HCT116 (cell line): ENCODE measurements around the gene PPP2R2D. TPM values are rescaled to one million over a fixed set of nuclear protein-coding genes. Genes with fewer than 3 reads are reported as not detected.

ENCODE experiments used
- ATAC-seq: fragments of 200-7000 bp; cut with Tn5 transposase; 2 replicates; pipeline ENCODE4 v1.9.1; 2020; ENCODE audit warnings: mild to moderate bottlenecking, moderate library complexity
- BruUV-seq: library from RNA; stranded (reverse); fragments of 400-500 nt; replicated peaks from 2 replicates; lab custom pipeline; 2021; lab: Mats Ljungman, UMichigan
- CTCF ChIA-PET: fragments of 300-600 bp; sonication (Branson Sonifier 250); formaldehyde crosslinking; loops from one replicate; lab custom pipeline; 2021; ENCODE audit warnings: antibody characterized with exemption; lab: Charles Lee
- POLR2A ChIA-PET: fragments of 300-600, 350-600 bp; sonication (Branson Sonifier 250); formaldehyde crosslinking; loops from one replicate; lab custom pipeline; 2021; ENCODE audit warnings: antibody characterized with exemption; lab: Charles Lee
- RAD21 ChIA-PET, 2 experiments: fragments of 300-600 bp; sonication (Branson Sonifier 250); formaldehyde crosslinking; loops; one replicate each; lab custom pipeline; 2023; ENCODE audit warnings: low total read pairs in 2 of 2; ENCODE audit not compliant: uncharacterized antibody in 2 of 2, unreplicated experiment in 2 of 2, low non-redundant PET in 1 of 2; lab: Charles Lee
- DNase-seq: peaks from one replicate; pipeline ENCODE4 v3.0.0-alpha.2; 2010; ENCODE audit warnings: low read depth, low spot score
- H2AFZ ChIP-seq: fragments of 200-600 bp; shearing (Covaris generic), sonication (generic); 2 replicates; pipeline ENCODE4 v1.6.1; 2017; ENCODE audit warnings: low read depth, mixed run types, mixed read lengths, antibody characterized with exemption, low read length; ENCODE audit not compliant: poor library complexity, severe bottlenecking
- H3K27ac ChIP-seq: 2 replicates; pipeline ENCODE4 v1.5.1; 2012; ENCODE audit warnings: low read depth, low read length
- H3K27me3 ChIP-seq: fragments of 200-600 bp; sonication (generic); 2 replicates; pipeline ENCODE4 v1.6.1; 2016; ENCODE audit warnings: mixed run types, low read length, mixed read lengths; ENCODE audit not compliant: insufficient read depth
- H3K36me3 ChIP-seq, 2 experiments: fragments of 200-500 bp in 1 of 2; fragments of 200-600 bp in 1 of 2; sonication (Bioruptor generic) in 1 of 2; sonication (generic) in 1 of 2; 2 replicates each; pipeline versions ENCODE4 v1.5.1 to v1.6.1; 2014 to 2016; ENCODE audit warnings: low read length in 2 of 2, inconsistent platforms in 1 of 2, mixed read lengths in 1 of 2, mixed run types in 1 of 2; ENCODE audit not compliant: insufficient read depth in 2 of 2, control insufficient read depth in 1 of 2
- H3K4me1 ChIP-seq, 2 experiments: fragments of 200-600 bp in 1 of 2; sonication (generic) in 1 of 2; 2 replicates each; pipeline versions ENCODE4 v1.5.1 to v1.6.1; 2012 to 2017; ENCODE audit warnings: low read length in 2 of 2, inconsistent platforms in 1 of 2, mild to moderate bottlenecking in 1 of 2, mixed read lengths in 1 of 2, mixed run types in 1 of 2, moderate library complexity in 1 of 2; ENCODE audit not compliant: insufficient read depth in 2 of 2, control insufficient read depth in 1 of 2
- H3K4me2 ChIP-seq: fragments of 200-600 bp; sonication (generic); 2 replicates; pipeline ENCODE4 v1.6.1; 2017; ENCODE audit warnings: mixed run types, low read length, mixed read lengths
- H3K4me3 ChIP-seq, 2 experiments: fragments of 200-600 bp in 1 of 2; sonication (generic) in 1 of 2; replicated peaks in 1 of 2; 2 replicates each; pipeline ENCODE4 v1.5.1; 2011 to 2016; ENCODE audit warnings: low read length in 2 of 2, control low read depth in 1 of 2, low read depth in 1 of 2, mild to moderate bottlenecking in 1 of 2, mixed read lengths in 1 of 2, mixed run types in 1 of 2
- H3K79me2 ChIP-seq: fragments of 200-600 bp; sonication (generic); 2 replicates; pipeline ENCODE4 v1.6.1; 2017; ENCODE audit warnings: mild to moderate bottlenecking, mixed run types, low read length, moderate library complexity, mixed read lengths; ENCODE audit not compliant: insufficient read depth
- H3K9ac ChIP-seq: fragments of 200-600 bp; sonication (generic); 2 replicates; pipeline ENCODE4 v1.6.1; 2016; ENCODE audit warnings: low read length, mixed read lengths
- H3K9me2 ChIP-seq: fragments of 200-600 bp; sonication (generic), shearing (Covaris generic); 2 replicates; pipeline ENCODE4 v1.6.1; 2017; ENCODE audit warnings: mixed run types, mild to moderate bottlenecking, moderate library complexity; ENCODE audit not compliant: insufficient read depth
- H3K9me3 ChIP-seq, 2 experiments: fragments of 200-500 bp in 1 of 2; fragments of 200-600 bp in 1 of 2; sonication (Bioruptor generic) in 1 of 2; sonication (generic) in 1 of 2; 2 replicates each; pipeline ENCODE4 v1.6.1; 2014 to 2017; ENCODE audit warnings: low read length in 2 of 2, mixed read lengths in 2 of 2, inconsistent platforms in 1 of 2, low read depth in 1 of 2, mild to moderate bottlenecking in 1 of 2, mixed run types in 1 of 2, moderate library complexity in 1 of 2; ENCODE audit not compliant: control insufficient read depth in 1 of 2, insufficient read depth in 1 of 2
- H4K20me1 ChIP-seq: fragments of 200-600 bp; sonication (generic), shearing (Covaris generic); 2 replicates; pipeline ENCODE4 v1.6.1; 2017; ENCODE audit warnings: mixed run types, mild to moderate bottlenecking, moderate library complexity; ENCODE audit not compliant: insufficient read depth
- CEBPB ChIP-seq: IDR thresholded peaks from 2 replicates; pipeline ENCODE4 v1.6.1; 2012; ENCODE audit warnings: low read depth
- EZH2 ChIP-seq: fragments of 200-600 bp; sonication (generic); IDR thresholded peaks from 2 replicates; pipeline ENCODE4 v1.6.1; 2017; ENCODE audit warnings: antibody characterized with exemption, mixed run types
- FOSL1 ChIP-seq: IDR thresholded peaks from 2 replicates; pipeline ENCODE4 v1.6.1; 2012; ENCODE audit warnings: low read depth
- JUND ChIP-seq: IDR thresholded peaks from 2 replicates; pipeline ENCODE4 v1.6.1; 2012
- POLR2AphosphoS5 ChIP-seq: IDR thresholded peaks from 2 replicates; pipeline ENCODE4 v1.6.1; 2011; ENCODE audit warnings: mild to moderate bottlenecking, low read depth, low read length, moderate library complexity
- RAD21 ChIP-seq: IDR thresholded peaks from 2 replicates; pipeline ENCODE4 v1.6.1; 2012; ENCODE audit warnings: low read depth, mild to moderate bottlenecking
- SP1 ChIP-seq: IDR thresholded peaks from 2 replicates; pipeline ENCODE4 v1.6.1; 2012; ENCODE audit warnings: low read depth
- TCF7L2 ChIP-seq: IDR thresholded peaks from 2 replicates; pipeline ENCODE4 v1.7.0; 2011; ENCODE audit warnings: borderline replicate concordance, inconsistent platforms; ENCODE audit not compliant: insufficient read depth, insufficient read length; ENCODE audit errors: extremely low read depth
- YY1 ChIP-seq: IDR thresholded peaks from 2 replicates; pipeline ENCODE4 v1.6.1; 2011; ENCODE audit warnings: low read length, low read depth, moderate library complexity, mild to moderate bottlenecking; ENCODE audit not compliant: insufficient replicate concordance; ENCODE audit errors: extremely low read depth
- ZFX ChIP-seq: fragments of 450-650 bp; IDR thresholded peaks from 2 replicates; pipeline ENCODE4 v1.6.1; 2017
- ZNF274 ChIP-seq: fragments of 200-500 bp; sonication (Bioruptor generic); IDR thresholded peaks from 2 replicates; pipeline ENCODE4 v1.6.1; 2014; ENCODE audit warnings: mild to moderate bottlenecking, low read depth, low read length, inconsistent platforms
- intact Hi-C: fragments of 100-400 bp; cut with micrococcal nuclease; formaldehyde crosslinking; loops from 2 replicates; pipeline ENCODE4 v1.10.0; 2022
- total RNA-seq: library from RNA; stranded (reverse); gene quantifications from one replicate; pipeline ENCODE4 v1.2.1, GENCODE V29; 2021; ENCODE audit not compliant: unreplicated experiment
- TF ChIP-seq, protein P1 (sequence below): IDR thresholded peaks from 2 replicates; pipeline ENCODE4 v1.6.1; 2012
- TF ChIP-seq, protein P2 (sequence below): IDR thresholded peaks from 2 replicates; pipeline ENCODE4 v1.6.1; 2011; ENCODE audit warnings: mild to moderate bottlenecking, low read length, moderate library complexity; ENCODE audit not compliant: insufficient replicate concordance; ENCODE audit errors: extremely low read depth
- TF ChIP-seq, protein P3 (sequence below), 3 experiments: fragments of 200-600 bp in 1 of 3; sonication (generic) in 1 of 3; IDR thresholded peaks in 2 of 3; conservative IDR thresholded peaks in 1 of 3; 2 replicates each; pipeline ENCODE4 v1.5.1; 2012 to 2017; ENCODE audit warnings: low read depth in 2 of 3, low read length in 2 of 3, antibody characterized with exemption in 1 of 3, borderline replicate concordance in 1 of 3, control low read depth in 1 of 3, mild to moderate bottlenecking in 1 of 3, mixed read lengths in 1 of 3, mixed run types in 1 of 3, moderate library complexity in 1 of 3; ENCODE audit not compliant: insufficient read depth in 1 of 3
- TF ChIP-seq, protein P4 (sequence below): IDR thresholded peaks from 2 replicates; pipeline ENCODE4 v1.6.1; 2012

The PPP2R2D gene
- total RNA-seq, 1 experiment from 2014 or later = 18.1 TPM

DNA sequence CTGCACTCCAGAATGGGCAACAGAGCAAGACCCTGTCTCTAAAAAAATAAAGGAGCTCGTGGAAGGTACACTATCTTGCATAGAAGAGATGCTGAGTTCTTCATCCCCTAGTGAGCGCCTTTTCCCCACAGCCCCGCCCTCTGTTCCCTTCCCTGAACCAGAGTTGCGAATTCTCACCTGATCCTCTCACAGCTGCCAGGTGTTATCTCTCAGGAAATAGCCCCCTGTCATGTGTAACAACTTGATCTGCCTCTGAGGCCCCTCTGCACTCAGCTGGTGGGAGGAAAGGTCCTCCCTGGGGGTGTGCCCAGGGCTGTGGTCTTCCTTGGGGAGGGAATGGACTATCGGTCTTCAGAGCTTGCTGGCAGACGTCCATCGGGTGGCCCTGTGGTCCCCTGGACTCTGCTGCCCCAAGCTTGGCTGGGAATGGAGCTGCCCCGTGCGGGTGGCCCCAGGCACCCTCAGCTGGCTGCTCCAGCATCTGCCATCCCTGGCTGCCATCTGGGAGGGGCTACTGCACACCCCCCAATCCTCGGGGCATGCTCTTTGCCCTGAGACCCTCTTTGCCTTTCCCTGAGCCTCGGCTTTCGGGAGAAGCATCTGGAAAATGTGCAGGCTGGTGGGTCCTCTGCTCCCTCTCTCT lies 102.6 kb downstream of the PPP2R2D start:
- TF ChIP-seq, protein P1, sequence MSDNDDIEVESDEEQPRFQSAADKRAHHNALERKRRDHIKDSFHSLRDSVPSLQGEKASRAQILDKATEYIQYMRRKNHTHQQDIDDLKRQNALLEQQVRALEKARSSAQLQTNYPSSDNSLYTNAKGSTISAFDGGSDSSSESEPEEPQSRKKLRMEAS = no peak
- TF ChIP-seq TCF7L2 (no peak), ZNF274 (no peak), EZH2 (no peak), FOSL1 (no peak), POLR2AphosphoS5 (no peak), ZFX (no peak), CEBPB (no peak), YY1 (no peak), SP1 (no peak), JUND (no peak), RAD21 (no peak)
- TF ChIP-seq, protein P2, sequence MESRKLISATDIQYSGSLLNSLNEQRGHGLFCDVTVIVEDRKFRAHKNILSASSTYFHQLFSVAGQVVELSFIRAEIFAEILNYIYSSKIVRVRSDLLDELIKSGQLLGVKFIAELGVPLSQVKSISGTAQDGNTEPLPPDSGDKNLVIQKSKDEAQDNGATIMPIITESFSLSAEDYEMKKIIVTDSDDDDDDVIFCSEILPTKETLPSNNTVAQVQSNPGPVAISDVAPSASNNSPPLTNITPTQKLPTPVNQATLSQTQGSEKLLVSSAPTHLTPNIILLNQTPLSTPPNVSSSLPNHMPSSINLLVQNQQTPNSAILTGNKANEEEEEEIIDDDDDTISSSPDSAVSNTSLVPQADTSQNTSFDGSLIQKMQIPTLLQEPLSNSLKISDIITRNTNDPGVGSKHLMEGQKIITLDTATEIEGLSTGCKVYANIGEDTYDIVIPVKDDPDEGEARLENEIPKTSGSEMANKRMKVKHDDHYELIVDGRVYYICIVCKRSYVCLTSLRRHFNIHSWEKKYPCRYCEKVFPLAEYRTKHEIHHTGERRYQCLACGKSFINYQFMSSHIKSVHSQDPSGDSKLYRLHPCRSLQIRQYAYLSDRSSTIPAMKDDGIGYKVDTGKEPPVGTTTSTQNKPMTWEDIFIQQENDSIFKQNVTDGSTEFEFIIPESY = no peak
- TF ChIP-seq, protein P3, sequence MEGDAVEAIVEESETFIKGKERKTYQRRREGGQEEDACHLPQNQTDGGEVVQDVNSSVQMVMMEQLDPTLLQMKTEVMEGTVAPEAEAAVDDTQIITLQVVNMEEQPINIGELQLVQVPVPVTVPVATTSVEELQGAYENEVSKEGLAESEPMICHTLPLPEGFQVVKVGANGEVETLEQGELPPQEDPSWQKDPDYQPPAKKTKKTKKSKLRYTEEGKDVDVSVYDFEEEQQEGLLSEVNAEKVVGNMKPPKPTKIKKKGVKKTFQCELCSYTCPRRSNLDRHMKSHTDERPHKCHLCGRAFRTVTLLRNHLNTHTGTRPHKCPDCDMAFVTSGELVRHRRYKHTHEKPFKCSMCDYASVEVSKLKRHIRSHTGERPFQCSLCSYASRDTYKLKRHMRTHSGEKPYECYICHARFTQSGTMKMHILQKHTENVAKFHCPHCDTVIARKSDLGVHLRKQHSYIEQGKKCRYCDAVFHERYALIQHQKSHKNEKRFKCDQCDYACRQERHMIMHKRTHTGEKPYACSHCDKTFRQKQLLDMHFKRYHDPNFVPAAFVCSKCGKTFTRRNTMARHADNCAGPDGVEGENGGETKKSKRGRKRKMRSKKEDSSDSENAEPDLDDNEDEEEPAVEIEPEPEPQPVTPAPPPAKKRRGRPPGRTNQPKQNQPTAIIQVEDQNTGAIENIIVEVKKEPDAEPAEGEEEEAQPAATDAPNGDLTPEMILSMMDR (IDR thresholded peaks at IDR 0.05 in 2 of 3, conservative IDR thresholded peaks at IDR 0.05 in 1 of 3; ENCODE audit: borderline replicate concordance in 1 of 3, insufficient read depth in 1 of 3, low read depth in 2 of 3, low read length in 2 of 3) = no peak
- TF ChIP-seq, protein P4, sequence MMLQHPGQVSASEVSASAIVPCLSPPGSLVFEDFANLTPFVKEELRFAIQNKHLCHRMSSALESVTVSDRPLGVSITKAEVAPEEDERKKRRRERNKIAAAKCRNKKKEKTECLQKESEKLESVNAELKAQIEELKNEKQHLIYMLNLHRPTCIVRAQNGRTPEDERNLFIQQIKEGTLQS = no peak
- no peaks in the 10 kb centered on the region for H4K20me1 ChIP-seq
- no peak overlapping the region for H3K4me2 ChIP-seq
- H3K27ac ChIP-seq = no peak overlapping the region
- H3K27me3 ChIP-seq = no peaks in the 10 kb centered on the region
- ChIA-PET CTCF (interaction anchor here (1.6 kb wide), 1 partner anchor 19 kb away, joined by 4 read pairs; no protein-coding TSS in a partner anchor), RAD21 (no interaction called here), POLR2A (no interaction called here)
- no peaks in the 10 kb centered on the region; a peak in 1 of 4 replicates for H3K4me1 ChIP-seq
- no peaks in the 10 kb centered on the region for H3K79me2 ChIP-seq
- H3K9me3 ChIP-seq = no peaks in the 10 kb centered on the region
- H3K4me3 ChIP-seq = no peak overlapping the region
- no peak for ATAC-seq
- H3K9me2 ChIP-seq = no peaks in the 10 kb centered on the region
- no TSS peak for BruUV-seq
- intact Hi-C loops = no loop called here
- H2AFZ ChIP-seq = no peak overlapping the region
- H3K9ac ChIP-seq = no peak overlapping the region
- no peaks in the 10 kb centered on the region for H3K36me3 ChIP-seq
- no peak for DNase-seq
